Left ventricle myocardium superior (tissue), 1 donor: ENCODE measurements around the gene SCAMP3. TPM values are rescaled to one million over a fixed set of nuclear protein-coding genes. Genes with fewer than 3 reads are reported as not detected.
A peak's percentile ranks its signal among the peaks of the same experiment; 100 is the strongest.
"Not testable (repeated sequence)": the region's sequence is repeated elsewhere in the genome, so short reads cannot be mapped to it uniquely, and the experiment has no call there.

ENCODE experiments used
- ATAC-seq: fragments of 200-7000 bp; cut with Tn5 transposase; one replicate; pipeline ENCODE4 v1.9.1; 2020; ENCODE audit warnings: mild to moderate bottlenecking, moderate library complexity
- DNase-seq: peaks from one replicate; pipeline ENCODE4 v3.0.0-alpha.2; 2020
- intact Hi-C: fragments of 100-400 bp; cut with micrococcal nuclease; formaldehyde crosslinking; loops from one replicate; pipeline ENCODE4 v1.11.0; 2022
- total RNA-seq: library from RNA; stranded (reverse); fragmentation: NEBNext Ultra II Directional; extraction: Animal tissue kit (Norgen Biotek cat#: 25700); gene quantifications from one replicate; pipeline ENCODE4 v1.2.1, GENCODE V29; 2021
- donor health status: DM: no; HTN: yes; CAD: no; lungs with severe emphysema.

The SCAMP3 gene
- total RNA-seq, 1 donor from 2014 or later = 62.7 TPM

DNA sequence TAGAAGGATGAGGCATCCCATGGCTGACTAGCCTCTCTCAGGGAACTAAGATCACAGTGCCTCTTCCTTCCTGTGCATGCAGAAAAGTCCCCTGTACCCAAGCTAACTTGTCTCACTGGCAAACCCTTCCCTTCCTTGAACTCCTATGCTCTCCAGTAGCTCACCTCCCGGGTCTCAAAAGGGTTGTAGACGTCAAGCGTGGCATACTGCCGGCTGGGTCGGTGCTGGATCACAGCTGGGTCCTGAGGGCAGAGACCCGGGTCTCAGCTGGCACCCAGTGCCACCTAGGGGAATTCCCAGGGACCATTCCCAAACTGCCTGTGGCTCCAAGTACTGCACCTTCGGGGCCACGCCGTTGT, 688 bp downstream of the SCAMP3 start:
- intact Hi-C loops = no loop called here
- ATAC-seq = no peak
- no peak for DNase-seq

DNA sequence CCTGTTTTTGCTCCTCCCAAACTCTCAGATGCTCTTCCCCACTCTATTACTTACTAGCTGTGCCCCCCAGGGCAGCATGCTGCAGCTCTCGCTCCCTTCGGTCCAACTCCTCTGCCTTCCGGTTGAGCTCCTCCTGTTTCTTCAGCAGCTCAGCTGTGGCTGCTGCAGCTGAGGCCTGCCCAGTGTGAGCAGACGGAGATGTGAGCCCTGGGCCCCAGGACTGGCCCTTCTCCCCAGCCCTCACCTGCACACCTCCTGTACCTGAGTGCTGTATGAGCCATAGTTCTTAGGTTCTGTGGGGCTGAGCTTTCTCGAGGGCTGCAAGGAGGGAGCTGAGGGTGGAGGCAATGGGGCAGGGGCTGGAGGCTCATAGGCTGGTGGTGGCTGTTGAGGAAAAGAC, 1.9 kb downstream of the SCAMP3 start:
- intact Hi-C loops = no loop called here
- no peak for ATAC-seq
- DNase-seq = no peak

DNA sequence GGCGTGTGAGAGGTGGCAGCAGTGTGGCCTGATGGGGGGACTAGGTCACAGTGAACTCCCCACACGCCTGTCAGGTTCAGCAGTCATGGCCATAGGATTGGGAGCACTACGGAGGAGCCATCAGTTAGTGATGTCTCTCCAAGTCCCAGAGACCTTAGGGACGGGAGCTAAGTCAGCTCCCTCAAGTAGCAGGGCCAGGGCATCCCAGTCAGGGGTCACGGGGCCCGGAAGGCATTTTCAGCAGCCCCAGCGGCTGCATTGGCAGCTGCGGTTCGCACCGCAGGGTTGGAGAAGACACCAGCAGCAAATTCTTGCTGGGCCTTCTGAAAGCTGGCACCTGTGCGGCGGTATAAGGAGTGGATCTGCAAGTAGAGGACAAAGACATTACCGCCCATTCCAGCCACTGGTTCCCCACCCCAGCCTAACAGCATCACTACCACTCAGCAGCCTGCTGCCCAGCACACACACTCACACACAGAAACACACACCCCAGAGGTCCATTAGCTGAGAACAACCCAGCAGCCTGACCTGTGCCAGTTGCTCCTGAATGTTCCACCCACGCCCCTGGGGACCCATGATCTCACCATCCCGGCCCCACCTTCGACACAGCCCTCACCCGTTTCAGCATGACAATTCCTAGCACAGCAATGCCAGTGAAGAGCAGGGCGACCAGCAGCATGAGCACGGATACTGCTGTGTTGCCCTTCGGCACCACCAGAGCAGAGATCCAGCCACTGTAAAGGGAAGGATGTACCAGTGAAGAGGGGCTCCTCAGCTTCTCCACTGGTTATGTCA, 5.9 kb downstream of the SCAMP3 start:
- peak; percentile 1 for ATAC-seq
- intact Hi-C loops = no loop called here
- no peak for DNase-seq

DNA sequence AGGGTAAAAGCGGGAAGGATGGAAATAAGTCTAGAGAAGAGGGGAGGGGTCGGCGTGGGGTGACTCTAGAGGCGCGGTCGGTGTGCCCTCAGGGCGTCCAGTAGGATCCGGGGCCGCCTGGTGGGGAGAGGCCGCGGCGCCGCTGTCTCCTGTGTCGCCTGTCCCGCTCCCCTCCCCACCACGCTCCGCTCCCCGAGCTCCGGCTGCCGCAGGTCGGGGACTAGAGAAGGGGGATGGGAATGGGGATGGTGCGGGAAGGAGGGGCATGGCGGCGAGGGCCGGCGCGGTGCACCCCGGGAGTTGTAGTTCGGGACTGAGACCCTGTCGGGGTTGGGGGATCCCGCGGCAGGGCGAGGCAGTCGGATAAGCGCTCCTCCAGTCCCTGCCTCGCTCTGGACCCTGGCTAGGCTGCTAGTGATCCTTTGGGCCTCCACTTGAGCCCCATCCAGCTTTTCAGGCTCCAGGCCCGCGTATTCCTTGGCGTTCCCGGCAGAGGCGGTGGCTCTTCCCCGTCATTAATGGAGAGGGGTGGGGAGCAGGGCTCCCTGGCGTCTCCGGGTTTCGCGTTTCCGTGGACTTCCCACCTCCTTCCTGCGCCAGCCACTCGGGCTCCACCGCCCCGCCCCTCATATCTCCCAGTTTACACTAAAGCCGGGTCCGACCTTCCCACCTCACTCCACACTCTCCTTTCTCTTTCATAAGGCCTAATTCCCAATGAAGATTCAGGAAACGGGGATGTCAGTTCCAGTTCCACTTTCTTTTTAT, 6.7 kb downstream of the SCAMP3 start, which contains the start of gene ENTREP3:
Gene ENTREP3 (minus strand): TSS at position 241 of the 765 bp plus-strand sequence. CDS start 606 bp downstream, outside the sequence.
- peak; percentile 92 for DNase-seq
- peak; percentile 91 for ATAC-seq
- intact Hi-C loops = no loop called here

DNA sequence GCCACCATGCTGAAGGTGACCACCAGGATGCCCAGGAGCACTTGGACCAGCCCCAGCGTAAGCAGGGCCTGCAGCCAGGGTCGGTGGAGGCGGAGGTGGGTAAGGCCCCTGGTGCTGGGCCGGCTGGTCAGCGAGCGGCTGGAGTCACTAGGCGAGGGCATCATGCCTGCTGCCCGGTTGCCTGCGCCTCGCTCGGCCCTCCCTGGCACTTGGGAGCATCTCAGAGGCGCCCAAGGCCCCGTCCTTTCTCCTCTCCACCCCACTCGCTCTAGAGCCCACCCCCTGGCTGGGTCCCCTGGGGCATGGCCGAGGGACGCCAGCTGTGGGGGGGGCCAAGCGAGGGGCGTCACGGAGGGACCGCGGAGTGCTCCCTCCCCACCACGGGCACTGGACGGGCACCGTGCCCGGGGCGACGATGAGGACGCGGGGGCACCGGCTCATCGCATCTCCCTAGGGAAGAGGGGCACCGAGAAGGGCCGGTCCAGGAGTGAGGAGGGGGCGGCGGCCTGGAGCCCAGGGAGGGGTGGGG, 7.4 kb downstream of the SCAMP3 start:
- peak; percentile 11 for ATAC-seq
- intact Hi-C loops = no loop called here
- DNase-seq = peak; percentile 60

GRCh38 chr1:155254228-155254713, 7.9 kb downstream of the SCAMP3 start:
- intact Hi-C loops = no loop called here
- no peak for DNase-seq
- ATAC-seq = peak; percentile 0

DNA sequence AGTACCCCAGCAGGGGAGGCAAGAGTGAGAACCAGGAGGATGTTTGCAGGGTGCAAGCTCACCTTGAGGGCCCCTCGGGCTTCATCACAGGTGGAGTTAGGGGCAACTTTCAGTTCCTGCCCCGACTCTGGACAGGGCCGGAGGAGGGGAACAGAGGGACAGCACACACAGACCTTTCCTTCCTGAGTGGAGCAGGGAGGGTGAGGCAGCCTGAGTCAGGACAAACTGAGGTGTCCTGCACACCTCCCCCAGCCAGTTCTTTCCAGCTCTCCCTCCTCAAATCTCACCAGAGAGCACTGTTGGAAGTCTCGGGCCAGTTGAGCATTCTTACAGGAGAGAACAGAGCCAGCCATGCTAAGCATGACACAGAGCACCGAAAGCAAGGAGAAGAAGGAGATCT, 8.4 kb downstream of the SCAMP3 start:
- intact Hi-C loops = no loop called here
- ATAC-seq (no peak), DNase-seq (no peak)

DNA sequence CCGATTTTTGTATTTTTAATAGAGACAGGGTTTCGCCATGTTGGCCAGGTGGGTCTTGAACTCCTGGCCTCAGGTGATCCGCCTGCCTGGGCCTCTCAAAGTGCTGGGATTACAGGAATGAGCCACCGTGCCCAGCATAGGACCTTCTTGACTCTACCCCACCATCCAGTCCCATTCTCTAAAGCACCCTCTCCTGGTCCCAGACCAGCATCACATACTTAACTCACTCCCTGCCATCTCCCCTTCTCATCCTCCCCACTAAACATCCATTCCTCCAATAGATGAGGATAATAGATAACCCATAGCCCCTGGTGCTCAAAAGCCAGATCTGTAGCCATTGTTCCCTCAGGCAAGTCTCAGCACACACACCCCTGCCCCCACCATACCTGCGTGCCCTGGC, 9.0 kb downstream of the SCAMP3 start:
- no peak for DNase-seq
- intact Hi-C loops = no loop called here
- ATAC-seq = no peak

DNA sequence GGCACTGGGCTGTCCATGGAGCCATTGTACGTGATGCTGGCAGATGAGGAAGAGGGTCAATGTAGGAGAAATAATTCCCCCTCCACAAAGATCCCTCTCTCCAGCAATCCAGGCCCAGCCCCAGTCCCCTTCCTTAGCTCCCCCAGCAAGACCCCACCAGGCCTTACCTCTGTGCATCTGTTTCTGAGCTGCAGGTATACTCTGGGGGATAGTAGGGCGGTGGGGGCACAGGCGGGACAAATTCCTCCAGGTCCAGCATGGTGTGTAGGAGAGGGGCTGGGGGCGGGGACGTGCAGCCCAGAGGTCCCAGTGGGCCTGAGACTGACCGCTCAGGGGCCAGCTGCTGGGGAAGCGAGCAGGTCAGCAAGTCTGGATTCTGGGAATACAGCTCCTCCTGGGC, 10.6 kb downstream of the SCAMP3 start:
- intact Hi-C loops = no loop called here
- DNase-seq (no peak), ATAC-seq (no peak)

GRCh38 chr1:155250633-155251449, 11.3 kb downstream of the SCAMP3 start:
- ATAC-seq = peak; percentile 80
- intact Hi-C loops = no loop called here
- DNase-seq = peak; percentile 95

DNA sequence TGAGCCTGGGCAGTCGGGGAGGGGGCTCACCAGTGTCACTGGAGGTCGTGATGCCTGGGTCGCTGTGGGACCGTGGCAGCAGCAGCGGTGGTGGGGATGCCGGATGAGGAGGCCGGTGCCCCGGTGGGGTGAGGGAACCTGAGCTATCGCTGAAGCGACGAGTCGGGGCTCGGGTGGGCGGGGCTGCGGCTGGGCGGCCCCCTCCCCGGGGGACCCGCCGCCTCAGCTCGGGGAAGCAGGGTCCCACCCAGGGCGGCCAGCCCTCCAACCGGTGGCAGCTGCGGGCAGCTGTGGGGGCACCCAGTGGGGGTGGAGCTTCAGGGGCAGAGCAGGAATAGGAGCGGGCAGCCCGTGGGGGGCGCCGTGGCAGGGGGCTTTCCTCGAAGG, 11.9 kb downstream of the SCAMP3 start:
- ATAC-seq = no peak
- no peak for DNase-seq
- intact Hi-C loops = no loop called here

DNA sequence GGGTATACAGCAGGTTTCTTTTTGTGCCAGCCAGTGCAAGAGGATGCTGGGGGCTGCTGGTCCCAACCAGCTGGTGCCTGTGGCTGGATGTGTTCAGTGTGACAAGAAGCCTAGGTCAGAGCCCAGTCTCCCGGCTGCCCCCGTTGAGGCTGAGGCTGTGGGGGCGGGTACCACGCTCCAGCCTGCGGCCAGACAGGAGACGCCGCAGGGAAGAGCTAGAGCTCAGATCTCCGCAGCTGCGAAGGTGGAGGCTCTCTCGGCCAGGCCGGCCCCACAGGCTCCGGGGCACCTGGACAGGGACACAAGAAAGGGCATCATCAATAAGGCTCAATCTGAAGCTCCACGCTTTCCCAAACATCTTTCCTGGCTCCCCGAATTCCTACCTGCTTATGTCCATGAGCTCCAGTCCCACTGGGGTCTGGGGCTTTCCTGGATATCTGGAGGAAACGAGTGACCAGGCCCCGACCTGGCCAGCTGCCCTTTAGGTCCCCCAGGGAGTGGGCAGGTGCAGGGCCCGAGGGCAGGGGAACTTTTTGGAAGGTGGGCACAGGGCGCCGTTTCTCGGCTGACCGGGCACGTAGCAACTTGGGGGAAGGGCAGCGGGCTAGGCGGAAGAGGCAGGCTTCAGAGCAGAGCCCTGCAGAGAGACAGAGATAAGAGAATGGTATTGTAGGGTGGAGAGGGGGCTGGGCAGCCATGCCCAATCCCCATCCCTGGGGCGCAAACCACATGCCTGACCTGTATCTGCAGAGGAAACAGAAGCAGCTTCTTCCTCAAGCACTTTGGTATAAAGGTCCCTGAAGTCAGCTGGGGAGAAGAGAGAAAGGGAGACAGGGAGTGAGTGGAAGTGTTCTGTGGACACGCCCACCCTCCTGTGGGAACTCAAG, 14.2 kb downstream of the SCAMP3 start:
- ATAC-seq = no peak
- DNase-seq = no peak
- intact Hi-C loops = no loop called here

GRCh38 chr1:155246796-155247195, 15.4 kb downstream of the SCAMP3 start:
- ATAC-seq, DNase-seq, intact Hi-C loops: not testable (repeated sequence)

GRCh38 chr1:155245163-155245524, 17.0 kb downstream of the SCAMP3 start:
- intact Hi-C loops = no loop called here
- ATAC-seq = no peak
- no peak for DNase-seq

GRCh38 chr1:155244368-155245162, 17.6 kb downstream of the SCAMP3 start:
- intact Hi-C loops = no loop called here
- DNase-seq = peak; percentile 96
- ATAC-seq = peak; percentile 94

- no peak for DNase-seq
- no peak for ATAC-seq
- intact Hi-C loops = no loop called here
These were observed 19.3 kb downstream of the SCAMP3 start for GRCh38 chr1:155242805-155243358.

GRCh38 chr1:155241841-155242264, 20.3 kb downstream of the SCAMP3 start:
- ATAC-seq (no peak), DNase-seq (no peak)
- intact Hi-C loops = no loop called here
